IMR-90 (cell line): Measurements from ENCODE around the gene MICAL3. TPM values are rescaled to one million over a fixed set of nuclear protein-coding genes. Genes with fewer than 3 reads are reported as not detected.

Source experiments
- ATAC-seq: fragments of 200-7000 bp; cut with Tn5 transposase; 2 replicates; pipeline ENCODE4 v1.9.1; 2020; ENCODE audit warnings: low read depth, mild to moderate bottlenecking, moderate library complexity
- BruUV-seq: library from RNA; stranded (reverse); fragments of 400-500 nt; replicated peaks from 2 replicates; lab custom pipeline; 2021; lab: Mats Ljungman, UMichigan
- CTCF ChIA-PET: fragments of 300-600 bp; formaldehyde crosslinking; extraction: SDS; loops from one replicate; lab custom pipeline; 2021; ENCODE audit warnings: antibody characterized with exemption; lab: Yijun Ruan, JAX
- POLR2A ChIA-PET: fragments of 300-600 bp; sonication (Branson Sonifier 250); formaldehyde crosslinking; loops from one replicate; lab custom pipeline; 2022; ENCODE audit warnings: antibody characterized with exemption; ENCODE audit not compliant: unreplicated experiment; lab: Charles Lee
- DNase-seq: peaks from one replicate; pipeline ENCODE4 v3.0.0; 2013
- H2AFZ ChIP-seq: replicated peaks from 2 replicates; pipeline ENCODE3; 2013; ENCODE audit warnings: low read length, mild to moderate bottlenecking; ENCODE audit not compliant: poor library complexity
- H2AK5ac ChIP-seq: 2 replicates; pipeline ENCODE4 v1.6.1; 2013; ENCODE audit warnings: low read depth, low read length, inconsistent platforms
- H2AK9ac ChIP-seq: replicated peaks from 2 replicates; pipeline ENCODE3; 2013; ENCODE audit warnings: mild to moderate bottlenecking, low read depth, low read length, moderate library complexity; ENCODE audit not compliant: poor library complexity
- H2BK120ac ChIP-seq: 2 replicates; pipeline ENCODE4 v1.6.1; 2013; ENCODE audit warnings: low read depth, low read length, inconsistent platforms
- H2BK15ac ChIP-seq: 3 replicates; pipeline ENCODE4 v1.6.1; 2013; ENCODE audit warnings: low read depth, low read length, inconsistent platforms
- H2BK20ac ChIP-seq: 2 replicates; pipeline ENCODE4 v1.6.1; 2013; ENCODE audit warnings: low read depth, mild to moderate bottlenecking, inconsistent platforms, low read length, moderate library complexity
- H2BK5ac ChIP-seq: 2 replicates; pipeline ENCODE4 v1.6.1; 2013; ENCODE audit warnings: mild to moderate bottlenecking, low read depth, low read length, inconsistent platforms; ENCODE audit not compliant: poor library complexity, severe bottlenecking
- H3K14ac ChIP-seq: replicated peaks from 2 replicates; pipeline ENCODE4 v1.6.1; 2013; ENCODE audit warnings: low read depth, low read length, inconsistent platforms
- H3K18ac ChIP-seq: 2 replicates; pipeline ENCODE4 v1.6.1; 2013; ENCODE audit warnings: low read depth, low read length, control low read depth
- H3K23ac ChIP-seq: 2 replicates; pipeline ENCODE4 v1.6.1; 2013; ENCODE audit warnings: low read depth, low read length, inconsistent platforms
- H3K27ac ChIP-seq: 2 replicates; pipeline ENCODE4 v1.5.1; 2013; ENCODE audit warnings: mild to moderate bottlenecking, control low read depth, low read length; ENCODE audit not compliant: insufficient read depth
- H3K27me3 ChIP-seq: 2 replicates; pipeline ENCODE4 v1.6.1; 2013; ENCODE audit warnings: low read length; ENCODE audit not compliant: control insufficient read depth, insufficient read depth
- H3K36me3 ChIP-seq: 2 replicates; pipeline ENCODE4 v1.6.1; 2013; ENCODE audit warnings: low read length, mixed read lengths; ENCODE audit not compliant: control insufficient read depth, insufficient read depth
- H3K4ac ChIP-seq: 2 replicates; pipeline ENCODE4 v1.6.1; 2013; ENCODE audit warnings: low read depth, low read length, inconsistent platforms
- H3K4me1 ChIP-seq: 2 replicates; pipeline ENCODE4 v1.6.1; 2013; ENCODE audit warnings: low read length, mixed read lengths; ENCODE audit not compliant: control insufficient read depth, insufficient read depth
- H3K4me2 ChIP-seq: 2 replicates; pipeline ENCODE4 v1.6.1; 2013; ENCODE audit warnings: low read depth, mild to moderate bottlenecking, control low read depth, low read length, moderate library complexity
- H3K4me3 ChIP-seq: 2 replicates; pipeline ENCODE4 v1.5.1; 2013; ENCODE audit warnings: low read depth, mild to moderate bottlenecking, control low read depth, low read length, moderate library complexity; ENCODE audit not compliant: insufficient read depth
- H3K56ac ChIP-seq: 2 replicates; pipeline ENCODE4 v1.6.1; 2013; ENCODE audit warnings: low read length, inconsistent platforms; ENCODE audit not compliant: insufficient read depth; ENCODE audit errors: extremely low read depth
- H3K79me1 ChIP-seq, 2 experiments: 2 replicates each; pipeline ENCODE4 v1.6.1; 2013; ENCODE audit warnings: low read length in 2 of 2, inconsistent platforms in 1 of 2, low read depth in 1 of 2
- H3K9ac ChIP-seq: 2 replicates; pipeline ENCODE4 v1.6.1; 2013; ENCODE audit warnings: low read depth, low read length, control low read depth
- H3K9me1 ChIP-seq: 2 replicates; pipeline ENCODE4 v1.6.1; 2013; ENCODE audit warnings: low read length, inconsistent platforms; ENCODE audit not compliant: insufficient read depth
- H3K9me3 ChIP-seq: 2 replicates; pipeline ENCODE4 v1.6.1; 2013; ENCODE audit warnings: low read length; ENCODE audit not compliant: control insufficient read depth, insufficient read depth
- H4K20me1 ChIP-seq: 2 replicates; pipeline ENCODE4 v1.6.1; 2013; ENCODE audit warnings: low read length, inconsistent platforms; ENCODE audit not compliant: insufficient read depth
- H4K5ac ChIP-seq: 2 replicates; pipeline ENCODE4 v1.6.1; 2013; ENCODE audit warnings: mild to moderate bottlenecking, low read depth, low read length, control low read depth
- H4K8ac ChIP-seq, 2 experiments: 2 replicates each; pipeline ENCODE4 v1.6.1; 2013; ENCODE audit warnings: low read depth in 2 of 2, low read length in 2 of 2, control low read depth in 1 of 2, inconsistent platforms in 1 of 2
- H4K91ac ChIP-seq: 2 replicates; pipeline ENCODE4 v1.6.1; 2013; ENCODE audit warnings: low read depth, low read length, inconsistent platforms; ENCODE audit not compliant: insufficient read depth
- BHLHE40 ChIP-seq: fragments of 150-350 bp; IDR thresholded peaks from 2 replicates; pipeline ENCODE4 v1.6.1; 2016; ENCODE audit warnings: mild to moderate bottlenecking, low read depth, low read length
- CEBPB ChIP-seq: IDR thresholded peaks from 2 replicates; pipeline ENCODE4 v1.6.1; 2012; ENCODE audit warnings: low read depth, low read length, improper control_type of control experiment
- CHD1 ChIP-seq: IDR thresholded peaks from 2 replicates; pipeline ENCODE4 v1.6.1; 2012; ENCODE audit warnings: low read depth, low read length, improper control_type of control experiment
- CTCF ChIP-seq: conservative IDR thresholded peaks from 2 replicates; pipeline ENCODE4 v1.5.1; 2012; ENCODE audit warnings: mild to moderate bottlenecking, low read depth, low read length, improper control_type of control experiment
- MAFK ChIP-seq: IDR thresholded peaks from 2 replicates; pipeline ENCODE4 v1.6.1; 2012; ENCODE audit warnings: low read depth, low read length, improper control_type of control experiment
- MAZ ChIP-seq: IDR thresholded peaks from 2 replicates; pipeline ENCODE4 v1.6.1; 2012; ENCODE audit warnings: low read depth, mild to moderate bottlenecking, low read length, improper control_type of control experiment, moderate library complexity, borderline replicate concordance
- MXI1 ChIP-seq: IDR thresholded peaks from 2 replicates; pipeline ENCODE4 v1.6.1; 2012; ENCODE audit warnings: low read depth, mild to moderate bottlenecking, low read length, moderate library complexity, borderline replicate concordance
- NFE2L2 ChIP-seq: fragments of 150-350 bp; IDR thresholded peaks from 2 replicates; pipeline ENCODE4 v1.6.1; 2016; ENCODE audit warnings: low read depth, mild to moderate bottlenecking, low read length
- RAD21 ChIP-seq: IDR thresholded peaks from 2 replicates; pipeline ENCODE4 v1.6.1; 2012; ENCODE audit warnings: low read length, improper control_type of control experiment
- RCOR1 ChIP-seq: IDR thresholded peaks from 2 replicates; pipeline ENCODE4 v1.6.1; 2012; ENCODE audit warnings: mild to moderate bottlenecking, low read length, improper control_type of control experiment; ENCODE audit not compliant: insufficient replicate concordance
- RFX5 ChIP-seq: IDR thresholded peaks from 2 replicates; pipeline ENCODE4 v1.8.0; 2012; ENCODE audit warnings: low read depth, mild to moderate bottlenecking, low read length, moderate library complexity
- SMC3 ChIP-seq: fragments of 150-350 bp; IDR thresholded peaks from 2 replicates; pipeline ENCODE4 v1.6.1; 2016; ENCODE audit warnings: low read depth, mild to moderate bottlenecking, antibody characterized with exemption, low read length, moderate library complexity
- USF2 ChIP-seq: fragments of 150-350 bp; IDR thresholded peaks from 2 replicates; pipeline ENCODE4 v1.6.1; 2017; ENCODE audit warnings: mild to moderate bottlenecking, antibody characterized with exemption, low read length, low read depth
- WGBS, 2 experiments: methylation state at CpG; one replicate each; pipeline versions ENCODE4 v1.1.5 to v1.1.7; 2013; ENCODE audit warnings: missing lambda C conversion rate in 2 of 2; ENCODE audit not compliant: insufficient read length in 1 of 2; ENCODE audit errors: extremely low coverage in 2 of 2; 5-methylcytosine and 5-hydroxymethylcytosine counted together
- dilution Hi-C: fragments of 300-500 bp; cut with HindIII; formaldehyde crosslinking; loops from one replicate; pipeline ENCODE4 v1.14.3; 2018; ENCODE audit warnings: low sequenced_read_pairs; ENCODE audit not compliant: unreplicated experiment
- in situ Hi-C: fragments of 300-500 bp; cut with MboI; formaldehyde crosslinking; loops from 3 replicates; pipeline ENCODE4 v1.14.3; 2019; ENCODE audit warnings: low sequenced_read_pairs, inconsistent platforms, mixed read lengths
- intact Hi-C: fragments of 100-400 bp; cut with micrococcal nuclease; formaldehyde crosslinking; loops from 2 replicates; pipeline ENCODE4 v1.10.0; 2022
- polyA plus RNA-seq, 3 experiments: library from polyadenylated mRNA; depleted of rRNA; stranded (reverse); fragments of >200 nt; gene quantifications; 2 replicates each; pipeline ENCODE4 v1.2.3, GENCODE V29; 2012; ENCODE audit warnings: low replicate concordance in 1 of 3
- total RNA-seq: library from RNA; depleted of rRNA; stranded (reverse); fragments of >200 nt; gene quantifications from 2 replicates; pipeline ENCODE4 v1.2.3, GENCODE V29; 2012
- TF ChIP-seq, protein P1 (sequence below): fragments of 150-350 bp; IDR thresholded peaks from 2 replicates; pipeline ENCODE4 v1.6.1; 2016; ENCODE audit warnings: low read depth, mild to moderate bottlenecking, low read length, moderate library complexity, borderline replicate concordance

Gene MICAL3
- total and polyA plus RNA-seq, 2 of the 4 experiments (the other 2 are of a cell fraction): 17.6 to 26.8 TPM

- BruUV-seq: no TSS peak
- Histone ChIP-seq H3K56ac (no peak overlapping the region), H3K9ac (no peak overlapping the region), H3K9me1 (peaks cover 29% of the 10 kb centered on the region), H3K4ac (no peak overlapping the region; the same call in 1 of the 2 replicates), H2AK5ac (no peak overlapping the region), H2BK15ac (no peak overlapping the region), H4K8ac (no peak overlapping the region; a peak in 1 of 4 replicates), H3K4me3 (no peak overlapping the region), H3K18ac (no peak overlapping the region), H3K4me2 (no peak overlapping the region), H4K91ac (no peak overlapping the region), H2AFZ (no peak overlapping the region), H3K27ac (no peak overlapping the region), H3K14ac (peak overlapping the region; percentile 19; the same call in 1 of the 2 replicates), H2BK5ac (no peak overlapping the region), H4K5ac (no peak overlapping the region), H3K79me1 (peaks cover 51 to 84% of the 10 kb centered on the region in 2 experiments), H2BK20ac (no peak overlapping the region), H3K23ac (no peak overlapping the region), H3K4me1 (peaks cover 10% of the 10 kb centered on the region), H2BK120ac (no peak overlapping the region), H3K27me3 (no peaks in the 10 kb centered on the region), H3K9me3 (no peaks in the 10 kb centered on the region), H2AK9ac (peak overlapping the region; percentile 48), H3K36me3 (no peaks in the 10 kb centered on the region; the same call in 1 of the 2 replicates), H4K20me1 (peaks cover 16% of the 10 kb centered on the region)
- ChIA-PET POLR2A (no interaction called here), CTCF (interaction anchor here (0.5 kb wide), 1 partner anchor 860 kb away, joined by 3 read pairs; no protein-coding TSS in a partner anchor)
- dilution Hi-C loops: no loop called here
- DNase-seq (no peak), ATAC-seq (peak; percentile 50)
- WGBS, 2 experiments: 100% methylated on average over 1 of the region's 8 CpGs; no CpG with 5 or more reads in 1 of the 2 experiments
- in situ Hi-C loops: no loop called here
- intact Hi-C loops: no loop called here
- TF ChIP-seq USF2 (no peak), CEBPB (no peak), RCOR1 (no peak), SMC3 (no peak), RAD21 (no peak), BHLHE40 (no peak), RFX5 (no peak), MAZ (no peak), MXI1 (no peak), MAFK (no peak), CHD1 (no peak), CTCF (no peak), NFE2L2 (no peak)
- TF ChIP-seq, protein P1, sequence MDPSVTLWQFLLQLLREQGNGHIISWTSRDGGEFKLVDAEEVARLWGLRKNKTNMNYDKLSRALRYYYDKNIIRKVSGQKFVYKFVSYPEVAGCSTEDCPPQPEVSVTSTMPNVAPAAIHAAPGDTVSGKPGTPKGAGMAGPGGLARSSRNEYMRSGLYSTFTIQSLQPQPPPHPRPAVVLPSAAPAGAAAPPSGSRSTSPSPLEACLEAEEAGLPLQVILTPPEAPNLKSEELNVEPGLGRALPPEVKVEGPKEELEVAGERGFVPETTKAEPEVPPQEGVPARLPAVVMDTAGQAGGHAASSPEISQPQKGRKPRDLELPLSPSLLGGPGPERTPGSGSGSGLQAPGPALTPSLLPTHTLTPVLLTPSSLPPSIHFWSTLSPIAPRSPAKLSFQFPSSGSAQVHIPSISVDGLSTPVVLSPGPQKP: no peak
Measured at GRCh38 chr22:17955590-17956379, 68.6 kb downstream of the MICAL3 start.
